Kidney epithelial cell (primary cell): ENCODE measurements around the gene YEATS4. TPM values are rescaled to one million over a fixed set of nuclear protein-coding genes. Genes with fewer than 3 reads are reported as not detected.

Experiments used
- DNase-seq: peaks from one replicate; pipeline ENCODE4 v3.0.0-alpha.2; 2010; ENCODE audit warnings: low read depth
- H3K27me3 ChIP-seq: 2 replicates; pipeline ENCODE4 v1.6.0; 2011; ENCODE audit warnings: low read length; ENCODE audit not compliant: control insufficient read depth, insufficient read depth
- H3K36me3 ChIP-seq: 2 replicates; pipeline ENCODE4 v1.5.1; 2011; ENCODE audit warnings: low read length; ENCODE audit not compliant: control insufficient read depth, insufficient read depth
- H3K4me3 ChIP-seq: 2 replicates; pipeline ENCODE4 v1.5.1; 2011; ENCODE audit warnings: low read depth, mild to moderate bottlenecking, control low read depth, low read length
- total RNA-seq: library from RNA; depleted of rRNA; stranded (reverse); fragments of >200 nt; gene quantifications from 2 replicates; pipeline ENCODE4 v1.2.3, GENCODE V29; 2015
- TF ChIP-seq, protein P1 (sequence below): IDR thresholded peaks from 2 replicates; pipeline ENCODE4 v1.5.1; 2011; ENCODE audit warnings: mild to moderate bottlenecking, moderate library complexity, low read length, control low read depth, inconsistent platforms; ENCODE audit not compliant: insufficient read depth, poor library complexity, severe bottlenecking

YEATS4 gene
- total RNA-seq, 1 donor from 2014 or later: 55.6 TPM

DNA sequence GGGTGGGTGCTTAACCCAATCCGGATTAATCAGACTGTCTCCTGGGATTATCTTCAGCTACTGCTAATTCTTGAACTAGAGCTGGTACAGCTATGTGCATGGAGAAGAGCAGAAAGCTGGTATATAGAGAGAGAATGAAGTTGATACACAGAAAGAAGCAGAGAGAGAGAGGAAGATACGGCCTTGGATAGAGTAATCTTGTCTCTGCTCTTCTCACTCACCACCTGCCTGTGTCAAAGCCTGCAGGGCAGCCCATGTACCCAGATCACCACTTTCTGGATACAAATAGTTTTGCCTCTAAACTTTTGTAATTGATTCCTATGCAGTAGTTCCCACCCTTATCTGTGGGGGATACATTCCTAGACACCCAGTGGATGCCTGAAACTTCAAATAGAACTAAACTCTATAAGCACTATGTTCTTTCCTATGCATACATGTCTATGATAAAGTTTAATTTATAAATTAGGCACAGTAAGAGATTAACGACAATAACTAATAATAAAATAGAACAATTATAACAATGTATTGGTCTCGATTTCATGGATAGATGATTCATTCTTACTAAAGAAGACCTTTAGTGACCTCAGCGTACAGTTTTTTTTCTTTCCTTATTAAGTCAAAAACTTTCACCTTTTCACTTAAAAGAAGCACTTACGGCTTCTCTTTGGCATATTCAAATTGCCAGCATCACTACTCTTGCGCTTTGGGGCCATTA is 45.5 kb downstream of the YEATS4 start:
- TF ChIP-seq, protein P1, sequence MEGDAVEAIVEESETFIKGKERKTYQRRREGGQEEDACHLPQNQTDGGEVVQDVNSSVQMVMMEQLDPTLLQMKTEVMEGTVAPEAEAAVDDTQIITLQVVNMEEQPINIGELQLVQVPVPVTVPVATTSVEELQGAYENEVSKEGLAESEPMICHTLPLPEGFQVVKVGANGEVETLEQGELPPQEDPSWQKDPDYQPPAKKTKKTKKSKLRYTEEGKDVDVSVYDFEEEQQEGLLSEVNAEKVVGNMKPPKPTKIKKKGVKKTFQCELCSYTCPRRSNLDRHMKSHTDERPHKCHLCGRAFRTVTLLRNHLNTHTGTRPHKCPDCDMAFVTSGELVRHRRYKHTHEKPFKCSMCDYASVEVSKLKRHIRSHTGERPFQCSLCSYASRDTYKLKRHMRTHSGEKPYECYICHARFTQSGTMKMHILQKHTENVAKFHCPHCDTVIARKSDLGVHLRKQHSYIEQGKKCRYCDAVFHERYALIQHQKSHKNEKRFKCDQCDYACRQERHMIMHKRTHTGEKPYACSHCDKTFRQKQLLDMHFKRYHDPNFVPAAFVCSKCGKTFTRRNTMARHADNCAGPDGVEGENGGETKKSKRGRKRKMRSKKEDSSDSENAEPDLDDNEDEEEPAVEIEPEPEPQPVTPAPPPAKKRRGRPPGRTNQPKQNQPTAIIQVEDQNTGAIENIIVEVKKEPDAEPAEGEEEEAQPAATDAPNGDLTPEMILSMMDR: no peak
- DNase-seq: no peak

DNA sequence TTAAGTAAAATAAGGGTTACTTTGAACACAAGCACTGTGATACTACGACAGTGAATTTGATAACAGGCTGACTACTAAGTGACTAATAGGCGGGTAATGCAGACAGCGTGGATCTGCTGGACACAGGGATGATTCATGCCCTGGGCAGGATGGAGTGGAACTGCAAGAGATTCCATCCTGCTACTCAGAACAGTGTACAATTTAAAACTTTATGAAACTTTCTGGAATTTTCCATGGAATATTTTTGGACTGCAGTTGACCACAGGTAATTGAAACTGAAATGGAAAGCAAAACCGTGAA is 46.0 kb downstream of the YEATS4 start:
- TF ChIP-seq, protein P1: no peak
- H3K27me3 ChIP-seq: no peaks in the 10 kb centered on the region
- no peaks in the 10 kb centered on the region for H3K36me3 ChIP-seq
- no peak overlapping the region for H3K4me3 ChIP-seq
- peak; percentile 97 for DNase-seq

More for the DNA sequence above, 45.5 kb downstream of the YEATS4 start:
- H3K27me3 ChIP-seq: no peaks in the 10 kb centered on the region
- H3K4me3 ChIP-seq: no peak overlapping the region
- H3K36me3 ChIP-seq: no peaks in the 10 kb centered on the region

DNA sequence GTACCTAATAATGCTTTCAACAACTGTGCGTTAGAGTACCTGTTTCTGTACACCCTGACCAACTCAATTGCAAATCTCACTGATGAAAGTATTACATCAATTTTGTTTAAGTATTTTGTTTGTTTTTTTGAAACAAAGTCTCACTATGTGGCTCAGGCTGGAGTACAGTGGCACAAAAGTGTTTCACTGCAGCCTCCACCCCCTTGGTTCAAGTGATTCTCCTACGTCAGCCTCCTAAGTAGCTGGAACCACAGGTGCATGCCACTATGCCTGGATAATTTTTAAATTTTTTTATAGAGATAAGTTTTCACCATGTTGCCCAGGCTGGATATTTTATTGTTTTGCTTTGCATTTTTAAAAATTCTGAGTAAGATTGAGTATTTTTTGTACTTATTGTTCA is 46.7 kb downstream of the YEATS4 start:
- no peak for DNase-seq
- Histone ChIP-seq H3K27me3 (no peaks in the 10 kb centered on the region), H3K4me3 (no peak overlapping the region), H3K36me3 (no peaks in the 10 kb centered on the region)
- TF ChIP-seq, protein P1: no peak

- no peak for DNase-seq
- H3K27me3 ChIP-seq: no peaks in the 10 kb centered on the region
These were observed 51.0 kb downstream of the YEATS4 start for GRCh38 chr12:69410571-69410970.

DNA sequence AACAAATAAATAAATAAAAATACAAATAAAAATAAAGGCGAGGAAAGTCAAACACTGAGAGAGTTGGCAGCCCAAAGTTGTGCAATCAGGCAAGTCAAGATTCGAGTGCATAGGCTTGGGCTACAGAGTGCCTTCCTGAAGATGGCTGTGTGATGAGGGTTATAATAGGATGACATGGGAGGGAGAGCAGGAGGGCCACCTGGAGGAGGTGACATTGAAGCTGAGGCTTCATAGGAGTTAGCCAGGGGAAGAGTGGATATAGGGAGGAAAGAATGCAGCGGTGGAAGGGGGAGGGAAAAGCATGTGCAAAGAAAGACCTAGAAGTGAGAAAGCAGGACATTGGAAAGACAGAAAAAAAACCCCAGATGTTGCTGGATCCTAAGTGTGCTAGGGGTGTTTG is 53.1 kb downstream of the YEATS4 start:
- no peaks in the 10 kb centered on the region for H3K27me3 ChIP-seq
- H3K4me3 ChIP-seq: no peak overlapping the region
- H3K36me3 ChIP-seq: no peaks in the 10 kb centered on the region
- TF ChIP-seq, protein P1: no peak
- DNase-seq: no peak

More at GRCh38 chr12:69410571-69410970, 51.0 kb downstream of the YEATS4 start:
- TF ChIP-seq, protein P1: no peak
- Histone ChIP-seq H3K4me3 (no peak overlapping the region), H3K36me3 (no peaks in the 10 kb centered on the region)
